ENCODE measurements around the gene MKNK2.

Gene MKNK2

DNA sequence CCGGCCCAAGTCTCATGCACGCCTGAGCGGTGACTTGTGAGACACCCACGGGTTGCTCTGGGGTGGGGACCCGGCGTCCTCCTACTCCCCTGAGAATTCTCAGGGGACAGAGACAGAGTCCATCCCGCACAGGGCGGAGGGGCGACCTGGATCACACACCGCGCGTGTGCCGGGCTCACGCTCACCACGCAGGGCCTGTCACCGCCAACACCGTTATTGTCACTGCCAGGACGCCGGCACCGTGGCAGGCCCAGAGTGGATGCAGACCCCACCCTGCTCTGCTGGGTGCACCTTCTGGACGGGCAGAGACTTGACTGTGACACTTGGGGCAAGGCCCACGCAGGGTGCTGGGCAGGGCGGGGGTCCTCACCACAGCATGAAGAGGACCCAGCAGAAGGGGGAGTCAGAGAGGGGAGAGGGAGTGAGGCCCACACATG lies 28.8 kb upstream of the MKNK2 start:
- no peak for DNase-seq

DNA sequence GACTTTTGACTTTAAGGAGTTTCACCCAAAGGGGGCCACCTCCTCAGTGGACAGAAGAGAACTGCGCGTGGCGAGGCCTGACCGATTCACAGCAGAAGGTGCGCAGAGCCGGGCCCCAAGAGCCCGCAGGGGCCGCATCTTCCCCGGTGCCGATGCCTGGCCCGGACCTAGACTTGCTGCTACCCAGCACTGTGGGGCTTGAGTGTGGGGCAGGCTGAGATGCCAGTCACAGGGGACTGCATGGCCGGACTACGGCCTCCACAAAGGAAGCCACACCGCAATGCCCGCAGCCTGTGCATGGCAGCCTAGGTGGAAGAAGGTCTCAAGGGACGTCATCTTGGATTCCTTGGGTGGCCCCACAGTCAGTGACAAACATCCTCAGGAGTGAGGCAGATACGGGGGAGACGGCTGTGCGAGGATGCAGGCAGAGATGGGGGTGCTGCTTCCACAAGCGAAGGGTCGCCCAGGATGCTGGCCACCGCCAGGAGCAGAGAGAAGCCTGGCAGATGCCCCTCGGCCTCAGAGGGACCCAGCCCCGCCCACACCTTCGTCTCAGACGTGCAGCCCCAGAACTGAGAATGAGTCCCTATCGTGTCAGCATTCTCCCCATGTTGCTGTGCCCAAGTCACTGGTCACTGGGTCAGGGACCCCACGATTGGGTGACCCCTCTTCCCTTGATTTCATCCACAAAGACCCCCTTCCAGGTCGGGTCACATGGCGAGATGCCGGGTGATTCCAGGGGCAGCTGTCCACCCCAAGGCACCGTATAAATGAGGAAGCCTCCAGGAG lies 28.2 kb upstream of the MKNK2 start:
- DNase-seq = no peak

- DNase-seq = no peak
These were observed 27.0 kb upstream of the MKNK2 start for GRCh38 chr19:2077833-2078619.

GRCh38 chr19:2077398-2077797 lies 26.4 kb upstream of the MKNK2 start:
- no peak for DNase-seq

GRCh38 chr19:2076526-2076944 lies 25.5 kb upstream of the MKNK2 start:
- DNase-seq = no peak

- DNase-seq = no peak
These were observed 21.9 kb upstream of the MKNK2 start for GRCh38 chr19:2072757-2073551.

GRCh38 chr19:2070986-2071673 lies 20.1 kb upstream of the MKNK2 start:
- DNase-seq = no peak

DNA sequence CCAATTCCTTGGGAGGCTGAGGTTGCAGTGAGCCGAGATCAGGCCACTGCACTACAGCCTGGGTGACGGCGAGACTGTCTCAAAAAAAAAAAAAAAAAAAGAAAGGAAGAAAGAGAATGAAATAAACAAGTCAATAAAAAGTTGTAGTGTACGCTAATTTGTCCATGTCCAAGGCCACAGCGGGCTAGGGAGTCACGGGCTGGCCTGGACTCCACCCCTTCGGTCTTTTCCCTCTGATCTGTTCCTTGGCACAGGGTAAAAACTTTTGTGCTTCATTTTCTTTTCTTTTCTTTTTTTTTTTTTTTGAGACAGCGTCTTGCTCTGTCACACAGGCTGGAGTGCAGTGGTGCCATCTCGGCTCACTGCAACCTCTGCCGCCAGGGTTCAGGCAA lies 19.4 kb upstream of the MKNK2 start:
- no peak for DNase-seq

GRCh38 chr19:2064788-2065524 lies 13.9 kb upstream of the MKNK2 start:
- DNase-seq = no peak

DNA sequence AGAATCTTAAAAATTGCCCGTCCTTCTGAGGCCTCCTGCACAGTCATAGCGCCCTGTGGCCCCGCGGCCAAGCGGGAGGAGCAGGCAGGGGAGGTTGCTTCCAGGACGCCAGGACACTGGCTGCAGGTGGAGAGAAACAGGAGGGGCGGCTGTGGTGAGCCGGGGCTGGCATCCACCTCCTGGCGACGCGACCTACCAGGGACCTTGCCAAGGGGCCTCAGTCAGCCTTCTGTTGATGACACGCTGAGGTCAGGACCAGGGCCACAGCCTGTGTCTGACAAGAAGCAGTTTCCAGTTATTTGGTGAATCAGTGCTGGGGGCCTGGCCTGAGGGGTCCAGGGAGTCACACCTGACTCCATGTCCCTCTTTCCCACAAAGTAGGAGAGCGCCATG lies 13.3 kb upstream of the MKNK2 start:
- DNase-seq = no peak

- DNase-seq = no peak
These were observed 12.8 kb upstream of the MKNK2 start for GRCh38 chr19:2063824-2064223.

GRCh38 chr19:2062770-2063169 lies 11.7 kb upstream of the MKNK2 start:
- no peak for DNase-seq

GRCh38 chr19:2062389-2062729 lies 11.3 kb upstream of the MKNK2 start:
- no peak for DNase-seq

DNA sequence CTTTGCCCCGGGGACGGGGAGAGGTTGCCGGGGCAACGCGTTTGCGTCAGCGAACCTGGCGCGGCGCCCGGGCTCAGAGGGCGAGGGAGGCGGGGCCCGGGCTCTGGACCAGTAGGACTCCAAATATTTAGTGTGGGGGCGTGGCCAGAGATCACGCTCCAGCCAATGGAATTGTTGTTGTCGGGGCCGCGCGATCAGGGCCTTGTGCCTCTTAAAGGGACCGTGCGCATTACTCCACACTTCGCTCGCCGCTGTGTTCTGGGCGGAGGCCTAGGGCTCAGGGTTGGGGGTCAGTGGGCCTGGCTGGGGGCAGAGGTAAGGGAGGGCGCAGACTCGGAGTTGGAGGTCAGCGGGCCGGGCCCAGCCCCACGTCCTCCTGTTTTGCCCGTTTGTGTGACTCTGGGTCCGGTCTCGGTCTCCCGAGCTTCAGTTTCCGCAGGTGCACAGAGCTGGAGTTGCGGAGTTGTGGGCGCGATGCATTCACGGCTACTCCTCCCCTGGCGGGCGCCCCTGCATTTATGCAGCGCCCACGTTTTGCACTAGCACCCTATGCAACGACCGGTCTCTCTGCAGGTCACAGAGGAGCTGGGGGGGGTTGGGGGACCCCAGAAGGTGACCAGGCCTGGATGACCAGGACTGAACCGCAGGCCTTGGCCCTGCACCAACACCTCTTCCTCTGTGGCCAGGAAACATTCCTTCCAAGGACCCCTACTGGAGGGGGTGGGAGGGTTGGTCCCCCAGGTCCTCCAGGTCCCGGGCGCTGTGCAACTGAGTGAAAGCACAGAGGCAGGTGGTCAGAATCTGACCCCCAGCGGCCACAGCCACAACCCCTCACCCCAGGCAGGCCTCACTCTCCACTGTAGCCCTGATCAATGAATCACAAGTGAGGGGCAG lies 10.7 kb upstream of the MKNK2 start:
- peak; percentile 98 for DNase-seq

DNA sequence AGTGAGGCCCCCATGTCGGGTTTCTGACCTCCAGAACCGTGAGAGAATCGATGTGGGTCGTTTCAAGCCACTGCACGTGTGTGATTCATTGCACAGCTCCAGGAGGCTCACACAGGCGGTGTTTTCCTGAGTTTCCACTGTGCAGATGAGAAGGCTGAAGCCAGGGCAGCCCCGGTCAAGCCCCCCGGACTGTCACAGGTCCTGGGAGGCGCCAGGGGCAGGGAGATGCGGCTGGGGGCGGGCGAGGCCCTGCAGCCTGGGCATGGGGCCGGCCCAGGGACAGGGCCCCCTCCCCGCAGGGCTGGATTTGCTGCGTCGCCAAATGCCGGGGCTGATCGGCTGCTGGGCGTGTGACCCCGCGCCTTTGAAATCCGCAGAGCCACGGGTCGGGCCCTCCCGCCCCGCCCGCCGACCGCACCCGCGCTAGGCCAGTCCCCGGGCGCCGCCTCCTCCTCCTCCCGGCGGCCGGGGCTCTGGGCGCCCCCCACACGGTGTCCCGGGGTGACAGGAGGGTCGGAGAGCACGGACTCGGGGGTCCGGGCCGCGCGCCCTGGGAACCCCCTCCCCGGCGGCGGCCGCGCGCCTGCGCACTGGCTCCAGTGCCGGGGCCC lies 9.9 kb upstream of the MKNK2 start:
- DNase-seq = peak; percentile 86

DNA sequence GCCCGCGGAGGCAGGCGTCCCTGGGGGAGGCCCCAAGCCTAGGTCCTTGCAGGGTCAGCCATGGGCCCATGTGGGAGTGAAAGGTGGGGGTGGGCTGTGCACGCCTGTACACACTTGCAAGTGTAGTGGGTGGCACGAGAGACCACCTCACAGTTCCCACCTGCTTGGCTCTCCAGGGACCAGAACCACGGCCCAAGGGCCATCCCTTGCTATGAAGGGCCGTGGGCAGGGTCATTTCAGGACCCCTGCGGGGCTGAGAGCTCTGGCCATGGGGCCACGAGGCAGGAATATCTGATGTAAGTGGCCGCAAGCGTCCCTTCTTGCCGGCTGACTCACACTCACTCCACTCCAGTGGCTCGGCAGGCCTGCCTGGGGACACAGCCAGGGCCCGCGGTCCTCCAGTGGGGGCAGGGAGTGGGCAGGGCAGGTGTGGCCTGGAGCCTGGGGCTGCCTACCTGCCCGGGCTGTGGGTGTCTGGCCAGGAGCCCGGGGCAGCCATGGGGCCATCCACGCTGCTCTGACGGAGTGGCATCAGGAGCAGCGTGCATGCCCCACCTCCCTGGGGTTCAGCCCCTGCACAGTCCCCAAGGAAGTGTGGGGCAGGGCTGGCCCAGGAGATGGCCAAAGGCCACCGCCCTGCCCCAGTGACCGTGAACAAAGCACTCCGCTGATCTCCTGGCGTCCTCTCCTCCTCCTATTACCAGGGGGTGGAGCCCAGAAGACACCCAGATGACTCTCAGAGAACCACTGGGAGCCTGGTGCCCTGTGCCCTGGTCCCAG lies 8.6 kb upstream of the MKNK2 start:
- DNase-seq = peak; percentile 83

DNA sequence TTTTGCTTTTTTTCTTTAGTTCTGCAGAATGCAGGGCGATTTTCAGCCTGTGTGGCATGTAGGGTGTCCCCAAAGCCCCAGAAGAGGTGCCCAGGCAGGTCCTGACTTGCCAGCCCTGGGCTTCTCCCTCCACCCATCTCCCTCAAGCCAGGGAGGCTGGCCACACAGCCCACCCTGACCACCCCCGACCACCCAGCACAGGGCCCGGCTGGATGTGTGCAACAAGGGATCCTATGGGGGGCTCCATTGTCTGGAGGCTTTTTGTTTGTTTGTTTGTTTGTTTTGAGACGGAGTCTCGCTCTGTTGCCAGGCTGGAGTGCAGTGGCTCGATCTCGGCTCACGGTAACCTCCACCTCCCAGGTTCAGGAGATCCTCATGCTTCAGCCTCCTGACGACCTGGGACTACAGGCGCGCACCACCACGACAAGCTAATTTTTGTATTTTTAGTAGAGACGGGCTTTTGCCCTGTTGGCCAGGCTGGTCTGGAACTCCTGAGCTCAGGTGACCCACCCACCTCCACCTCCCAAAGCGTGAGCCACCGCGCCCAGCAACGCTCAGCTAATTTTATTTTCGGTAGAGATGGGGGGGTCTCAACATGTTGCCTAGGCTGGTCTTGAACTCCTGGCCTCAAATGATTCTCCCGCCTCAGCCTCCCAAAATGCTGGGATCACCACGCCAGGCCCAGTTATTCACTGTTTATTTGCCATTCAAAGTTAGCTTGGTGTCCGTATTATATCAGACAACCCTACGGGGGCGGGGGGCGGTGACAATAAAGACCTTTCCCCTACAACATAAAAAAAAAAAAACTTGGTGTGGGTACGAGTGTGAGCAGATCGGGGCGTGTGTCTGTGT lies 7.8 kb upstream of the MKNK2 start:
- no peak for DNase-seq

DNA sequence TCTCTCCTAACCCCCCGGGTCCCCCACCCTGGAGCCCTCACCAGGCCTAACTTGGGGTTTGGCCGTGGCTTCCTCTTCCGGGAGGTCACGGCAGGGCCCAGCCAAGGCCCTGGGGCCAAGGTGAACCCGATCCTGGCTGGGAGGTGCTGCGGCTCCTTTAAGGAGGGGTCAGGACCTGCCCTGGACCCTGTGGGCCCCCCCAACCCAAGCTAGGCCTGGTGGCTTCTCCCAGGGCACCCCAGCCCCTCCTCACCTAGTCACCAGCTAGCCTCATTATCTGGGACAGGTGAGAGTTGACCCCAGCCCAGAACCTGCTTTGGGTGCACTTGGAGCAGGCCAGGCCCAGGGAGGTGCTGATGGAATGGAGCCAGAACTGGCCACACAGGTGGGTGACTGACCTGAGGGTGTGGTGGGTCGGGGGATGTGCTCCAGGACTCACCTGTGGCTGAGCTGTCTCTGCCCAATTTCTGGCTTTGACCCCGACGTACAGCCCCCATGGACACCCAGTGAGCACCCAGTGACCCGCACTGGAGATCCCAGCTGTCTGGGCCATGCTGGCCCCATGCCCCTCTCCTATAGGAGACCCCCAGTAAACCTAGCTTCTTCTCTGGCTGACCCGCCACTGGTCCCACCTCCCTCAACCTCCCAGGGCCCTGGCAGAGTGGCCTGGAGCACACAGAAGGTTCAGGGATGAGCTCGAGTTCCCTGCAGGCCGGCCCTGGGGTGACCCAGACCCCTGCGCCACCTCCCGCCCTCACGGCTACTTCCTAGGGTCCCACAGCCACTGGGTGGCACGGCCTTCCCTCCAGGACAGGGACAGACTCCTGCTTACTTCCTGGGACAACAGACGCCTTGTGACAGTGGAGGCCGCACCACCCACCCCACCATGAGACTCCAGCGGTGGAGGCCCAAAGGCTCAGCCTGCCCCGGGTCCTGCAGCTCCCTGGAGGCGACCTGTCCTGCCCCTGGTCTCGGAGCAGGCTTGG lies 6.7 kb upstream of the MKNK2 start:
- no peak for DNase-seq

Data from OCI-M1 (cell line).